GM21576 (cell line): ENCODE data around the gene ALK.

Source experiments
- ATAC-seq: cut with Tn5 transposase; IDR thresholded peaks from one replicate; pipeline ENCODE4 v1.9.1; 2021; ENCODE audit warnings: mild to moderate bottlenecking, moderate library complexity; ENCODE audit not compliant: unreplicated experiment

Gene ALK

GRCh38 chr2:29509397-29509796, 412.0 kb downstream of the ALK start:
- ATAC-seq: no peak

- no peak for ATAC-seq
Measured at GRCh38 chr2:29504746-29505145, 416.6 kb downstream of the ALK start.

GRCh38 chr2:29502460-29502911, 418.9 kb downstream of the ALK start:
- ATAC-seq: no peak

- no peak for ATAC-seq
Measured at GRCh38 chr2:29497375-29497774, 424.0 kb downstream of the ALK start.

DNA sequence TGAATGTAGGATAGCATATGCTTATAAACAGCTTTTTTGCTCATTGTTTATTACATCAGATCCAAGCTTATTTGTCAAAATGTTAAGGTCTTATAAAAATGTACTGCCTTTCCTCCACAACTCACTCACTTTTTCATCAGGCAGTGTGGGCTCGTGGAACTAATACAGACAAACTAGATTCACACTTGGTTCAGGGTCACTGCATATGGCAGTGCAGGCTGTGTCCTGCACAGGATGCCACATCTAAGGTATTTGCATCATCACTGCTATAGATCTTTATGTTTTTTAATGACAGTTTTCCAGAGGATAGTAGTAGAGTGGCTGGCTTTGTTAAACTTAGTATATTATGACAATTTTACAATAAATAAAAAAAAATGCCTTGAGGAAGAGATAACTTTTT, 425.2 kb downstream of the ALK start:
- no peak for ATAC-seq

DNA sequence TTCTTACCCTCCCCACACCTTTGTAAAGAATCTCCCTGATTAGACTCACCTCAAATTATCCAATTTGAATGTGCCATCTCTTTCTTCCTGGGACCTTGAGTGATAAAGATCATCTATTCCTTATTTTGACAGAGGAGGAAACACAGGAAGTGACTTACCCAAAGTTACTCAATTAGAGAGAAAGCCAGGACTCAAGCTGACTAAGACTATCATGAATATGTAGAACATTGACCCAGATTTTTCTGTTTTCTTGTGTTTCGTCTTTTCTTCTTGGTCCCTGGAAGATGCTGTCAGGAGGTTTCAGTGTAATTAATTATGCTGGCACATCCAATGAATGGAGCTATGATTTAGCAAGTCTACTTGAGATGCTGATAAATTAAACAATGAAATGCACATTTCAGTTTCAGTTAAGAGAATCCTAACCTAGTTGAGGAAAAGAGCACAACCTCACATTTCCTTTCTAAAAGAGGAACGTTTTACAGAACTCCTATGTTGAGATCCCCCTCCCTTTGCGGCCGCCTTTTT, 425.8 kb downstream of the ALK start:
- ATAC-seq: no peak

GRCh38 chr2:29495068-29495467, 426.3 kb downstream of the ALK start:
- no peak for ATAC-seq

DNA sequence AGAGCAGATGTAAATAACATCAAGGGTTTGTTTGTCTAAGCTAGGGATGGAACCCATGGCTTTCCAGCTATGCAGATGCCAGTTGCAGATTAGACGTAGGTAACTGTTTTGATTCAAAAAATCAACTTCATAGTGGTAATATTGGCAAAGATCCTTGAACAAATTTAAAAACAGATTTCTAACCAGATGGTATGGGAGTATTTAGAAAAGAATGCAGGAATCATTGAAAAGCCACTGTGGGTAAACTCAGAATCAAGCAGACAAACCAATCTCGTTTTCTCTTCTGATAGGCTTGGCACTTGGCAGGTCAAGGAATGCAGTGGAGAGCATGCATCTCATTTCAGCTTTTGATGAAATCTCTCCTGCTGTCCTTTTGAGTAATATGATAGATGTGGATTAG, 428.7 kb downstream of the ALK start:
- ATAC-seq: no peak

DNA sequence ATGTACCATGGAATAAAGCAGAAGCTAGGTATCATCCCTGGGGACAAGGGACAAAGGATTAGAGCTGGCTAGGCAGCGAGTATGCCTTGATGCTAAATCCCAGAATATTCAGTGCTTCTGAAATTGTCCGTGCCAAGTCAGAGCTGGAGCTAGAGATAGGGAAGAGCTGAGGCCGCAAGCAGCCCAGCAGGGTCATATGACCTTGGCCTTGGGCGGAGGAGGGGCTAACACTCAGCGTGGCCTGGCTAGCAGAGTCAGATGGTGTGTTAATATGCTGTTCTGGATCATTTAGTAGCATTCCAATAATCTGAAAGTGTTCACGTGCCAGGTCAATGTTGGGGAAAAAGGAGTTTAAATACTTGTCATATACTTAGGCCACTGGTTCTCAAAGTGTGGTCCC, 431.3 kb downstream of the ALK start:
- ATAC-seq: no peak

GRCh38 chr2:29489568-29489967, 431.8 kb downstream of the ALK start:
- ATAC-seq: no peak

- no peak for ATAC-seq
Measured at GRCh38 chr2:29487967-29488555, 433.3 kb downstream of the ALK start.

DNA sequence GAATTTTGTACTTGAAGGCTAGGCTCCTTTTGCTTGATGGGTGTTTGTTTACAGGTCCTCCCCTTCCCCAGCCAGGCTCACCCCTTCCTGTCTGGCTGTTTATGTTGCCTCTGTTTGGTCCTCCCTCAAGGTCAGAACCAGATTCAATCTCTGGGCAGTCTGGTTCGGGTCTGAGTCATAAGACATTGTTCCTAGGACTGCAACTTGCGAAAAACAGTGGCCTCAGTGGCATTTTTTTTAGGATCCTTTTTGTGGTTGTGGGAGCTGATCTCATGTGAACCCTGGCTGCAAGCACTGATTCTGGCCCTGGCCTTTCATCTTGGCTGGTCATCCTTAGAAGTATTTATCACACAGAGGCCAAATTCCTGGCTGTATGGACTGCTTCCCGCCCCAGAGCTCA, 435.8 kb downstream of the ALK start:
- ATAC-seq: no peak

DNA sequence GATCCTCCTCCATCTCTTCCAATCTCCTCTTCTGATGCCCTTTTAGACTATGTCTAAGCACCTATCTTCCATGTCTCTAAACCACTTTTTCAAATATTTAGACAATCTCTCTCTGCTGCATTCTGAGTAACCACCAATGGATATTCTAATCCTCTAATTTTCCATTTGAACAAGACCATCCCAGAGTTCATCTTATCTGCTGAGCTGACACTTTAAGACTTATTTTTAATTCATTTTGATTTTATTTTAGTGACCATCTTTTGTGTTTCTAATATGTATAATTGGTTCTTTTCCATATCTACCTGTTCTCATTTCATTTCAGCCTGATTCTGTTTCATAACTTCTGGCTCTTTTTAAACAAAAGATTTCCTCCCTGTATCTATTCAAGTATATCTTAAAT, 436.3 kb downstream of the ALK start:
- no peak for ATAC-seq

GRCh38 chr2:29482867-29483266, 438.5 kb downstream of the ALK start:
- no peak for ATAC-seq

DNA sequence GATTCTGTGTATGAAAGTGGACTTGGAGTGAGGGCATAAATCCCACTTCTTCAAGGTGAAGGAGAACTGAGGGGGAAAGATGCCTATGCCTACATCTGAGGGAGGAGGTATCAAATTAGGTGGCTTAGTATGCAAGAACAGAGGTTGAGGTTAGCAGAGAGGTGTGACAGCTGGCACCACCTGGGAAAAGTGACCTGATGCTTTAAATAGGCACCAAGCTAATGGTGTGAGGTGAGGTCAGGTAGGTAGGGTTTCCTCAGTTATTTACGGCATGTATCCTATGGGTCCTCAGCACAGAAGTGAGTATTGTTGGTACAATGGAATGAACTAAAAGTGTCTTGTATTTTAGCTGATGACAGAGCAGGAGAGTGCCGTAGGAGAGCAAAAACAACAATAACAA, 439.0 kb downstream of the ALK start:
- ATAC-seq: no peak

- ATAC-seq: no peak
Measured at GRCh38 chr2:29481313-29481712, 440.1 kb downstream of the ALK start.

DNA sequence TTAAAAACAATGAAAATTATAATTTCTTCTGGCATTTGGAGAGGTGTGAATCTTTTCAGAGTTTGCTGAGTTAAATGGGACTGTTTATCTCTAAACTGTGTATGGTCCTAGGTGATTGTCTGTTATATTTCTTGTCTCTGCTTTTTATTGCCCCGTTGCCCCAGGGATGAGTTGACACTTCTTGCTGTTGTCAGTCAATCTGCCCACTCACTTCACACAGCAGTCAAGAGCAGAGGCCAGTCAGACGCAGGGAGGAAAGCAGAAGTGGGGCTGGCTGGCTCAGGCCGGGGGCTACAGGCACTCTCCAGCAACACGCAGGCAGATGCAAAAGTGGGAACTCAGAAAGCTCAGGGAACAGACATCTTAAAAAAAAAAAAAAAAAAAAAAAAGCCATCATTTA, 441.0 kb downstream of the ALK start:
- no peak for ATAC-seq

GRCh38 chr2:29479401-29479800, 442.0 kb downstream of the ALK start:
- ATAC-seq: no peak

- ATAC-seq: no peak
Measured at GRCh38 chr2:29478641-29479040, 442.7 kb downstream of the ALK start.

- ATAC-seq: no peak
Measured at GRCh38 chr2:29477186-29477585, 444.2 kb downstream of the ALK start.

GRCh38 chr2:29475499-29475898, 445.9 kb downstream of the ALK start:
- no peak for ATAC-seq

- ATAC-seq: no peak
Measured at GRCh38 chr2:29469961-29470360, 451.4 kb downstream of the ALK start.

GRCh38 chr2:29469516-29469915, 451.9 kb downstream of the ALK start:
- no peak for ATAC-seq
